Mucosa of gallbladder (tissue), 1 donor: Measurements from ENCODE around the gene CCDC188. TPM values are rescaled to one million over a fixed set of nuclear protein-coding genes. Genes with fewer than 3 reads are reported as not detected.
A peak's percentile ranks its signal among the peaks of the same experiment; 100 is the strongest.

Experiments
- DNase-seq: peaks from one replicate; pipeline ENCODE4 v3.0.0-alpha.2; 2020; ENCODE audit warnings: low spot score
- total RNA-seq: library from RNA; stranded (reverse); gene quantifications from one replicate; pipeline ENCODE4 v1.2.1, GENCODE V29; 2021
- donor health status: DM: no; HTN: no; CAD: no.

The CCDC188 gene
- total RNA-seq, 1 donor from 2014 or later: 0.83 TPM

GRCh38 chr22:20117633-20118299 lies 33.1 kb downstream of the CCDC188 start:
- DNase-seq: peak; percentile 22

GRCh38 chr22:20116951-20117632 lies 33.8 kb downstream of the CCDC188 start, which contains the start of gene TRMT2A:
TSS of gene TRMT2A (minus strand) at chr22:20117226. CDS start at chr22:20116906, 320 bp downstream.
- DNase-seq: peak; percentile 99

GRCh38 chr22:20116376-20116950 lies 34.4 kb downstream of the CCDC188 start:
- no peak for DNase-seq

GRCh38 chr22:20115691-20116375 lies 35.0 kb downstream of the CCDC188 start, which contains the start of gene RANBP1:
TSS of gene RANBP1 (plus strand) at chr22:20116104. CDS start at chr22:20116185, 81 bp downstream.
- no peak for DNase-seq

GRCh38 chr22:20114506-20115475 lies 36.1 kb downstream of the CCDC188 start:
- no peak for DNase-seq

GRCh38 chr22:20113551-20114310 lies 37.1 kb downstream of the CCDC188 start:
- DNase-seq: no peak

- DNase-seq: no peak
These were observed 38.0 kb downstream of the CCDC188 start for GRCh38 chr22:20112623-20113511.

GRCh38 chr22:20111689-20112622 lies 38.9 kb downstream of the CCDC188 start:
- DNase-seq: no peak

GRCh38 chr22:20111045-20111688 lies 39.7 kb downstream of the CCDC188 start:
- DNase-seq: no peak

GRCh38 chr22:20110359-20110985 lies 40.4 kb downstream of the CCDC188 start:
- DNase-seq: no peak

- no peak for DNase-seq
These were observed 41.2 kb downstream of the CCDC188 start for GRCh38 chr22:20109411-20110358.

GRCh38 chr22:20108757-20109230 lies 42.1 kb downstream of the CCDC188 start:
- no peak for DNase-seq

- no peak for DNase-seq
These were observed 42.7 kb downstream of the CCDC188 start for GRCh38 chr22:20107951-20108756.

- DNase-seq: no peak
These were observed 43.4 kb downstream of the CCDC188 start for GRCh38 chr22:20107471-20107901.

GRCh38 chr22:20106849-20107237 lies 44.0 kb downstream of the CCDC188 start:
- DNase-seq: no peak
